ENCODE data around the gene TTLL1. TPM values are rescaled to one million over a fixed set of nuclear protein-coding genes. Genes with fewer than 3 reads are reported as not detected.

The TTLL1 gene
- total and polyA plus RNA-seq, 2 donors (not counting 3 experiments of a cell fraction or from before 2014, with no cell fraction given), result 9.0 to 17.0 TPM

- DNase-seq (ENCODE audit: low read depth, low spot score) (no peak), FAIRE-seq (no peak)
- Histone ChIP-seq H3K9ac (replicated peaks; ENCODE audit: extremely low read depth, insufficient read depth, low read length) (no peak overlapping the region), H3K4me1 (ENCODE audit: control insufficient read depth, extremely low read depth, insufficient read depth, low read length) (no peaks in the 10 kb centered on the region), H3K4me2 (ENCODE audit: insufficient read depth, low read length) (no peak overlapping the region), H3K27ac (ENCODE audit: insufficient read depth, low read depth, low read length) (no peak overlapping the region), H3K27me3 (ENCODE audit: control insufficient read depth in 2 of 2, insufficient read depth in 2 of 2, low read length in 2 of 2) (no peaks in the 10 kb centered on the region), H3K9me1 (replicated peaks; ENCODE audit: control insufficient read depth, extremely low read depth, insufficient read depth, low read length) (no peaks in the 10 kb centered on the region), H3K4me3 (replicated peaks in 1 of 3; ENCODE audit: insufficient read depth in 1 of 3, low read depth in 1 of 3, low read length in 3 of 3) (no peak overlapping the region), H3K9me3 (replicated peaks; ENCODE audit: control insufficient read depth, insufficient read depth, low read length) (no peaks in the 10 kb centered on the region), H3K79me2 (ENCODE audit: control insufficient read depth, insufficient read depth, low read length) (no peaks in the 10 kb centered on the region), H3K36me3 (ENCODE audit: control insufficient read depth in 2 of 2, extremely low read depth in 1 of 2, insufficient read depth in 2 of 2, low read length in 2 of 2) (no peaks in the 10 kb centered on the region), H2AFZ (ENCODE audit: low read depth, low read length) (no peak overlapping the region), H4K20me1 (replicated peaks; ENCODE audit: control insufficient read depth, extremely low read depth, insufficient read depth, low read length) (no peaks in the 10 kb centered on the region)
- intact Hi-C loops (cut with micrococcal nuclease), result no loop called here
- CTCF ChIA-PET, result no interaction called here
- TF ChIP-seq POLR2AphosphoS5 (IDR thresholded peaks at IDR 0.05; ENCODE audit: insufficient read depth, low read depth, low read length), result no peak
- TF ChIP-seq POLR2A (IDR thresholded peaks at IDR 0.05; ENCODE audit: low read depth, low read length), result no peak
- no peak for TF ChIP-seq CTCF (IDR thresholded peaks at IDR 0.05; ENCODE audit: extremely low read depth in 1 of 2, insufficient read depth in 1 of 2, low read depth in 1 of 2, low read length in 2 of 2)
- TF ChIP-seq EZH2 (IDR thresholded peaks at IDR 0.05; ENCODE audit: borderline replicate concordance, low read depth, low read length, severe bottlenecking), result no peak
- no peak for TF ChIP-seq GATA2 (IDR thresholded peaks at IDR 0.05; ENCODE audit: insufficient read depth, insufficient read length, low read depth, low read length)
- no peak for TF ChIP-seq JUN (IDR thresholded peaks at IDR 0.05; ENCODE audit: borderline replicate concordance, insufficient read depth, insufficient read length, low read depth)
- no peak for TF ChIP-seq FOS (IDR thresholded peaks at IDR 0.05; ENCODE audit: borderline replicate concordance, insufficient read depth, low read length)
- TF ChIP-seq MYC (IDR thresholded peaks at IDR 0.05; ENCODE audit: low read depth, low read length), result no peak
- no peak for TF ChIP-seq MAX (IDR thresholded peaks at IDR 0.05; ENCODE audit: insufficient read depth, insufficient read length)
- no TSS peak for BruUV-seq (replicated peaks)
- POLR2A ChIA-PET, result no interaction called here
- dilution Hi-C loops (cut with MboI; ENCODE audit: extremely low pct_ligation_motif_present, low sequenced_read_pairs), result no loop called here
Observed at GRCh38 chr22:43079742-43080141, 9.4 kb downstream of the TTLL1 start.
